WTC11 (cell line): ENCODE results near the gene IGFBP5. TPM values are rescaled to one million over a fixed set of nuclear protein-coding genes. Genes with fewer than 3 reads are reported as not detected.

Experiments
- ATAC-seq: fragments of 200-7000 bp; cut with Tn5 transposase; 2 replicates; pipeline ENCODE4 v1.10.0; 2021; ENCODE audit warnings: mild to moderate bottlenecking, moderate library complexity
- CTCF ChIA-PET: fragments of 300-600 bp; sonication (Branson Sonifier 250); formaldehyde crosslinking; loops from one replicate; lab custom pipeline; 2021; ENCODE audit warnings: antibody characterized with exemption; lab: Charles Lee
- POLR2A ChIA-PET: fragments of 350-600 bp; sonication (Branson Sonifier 250); formaldehyde crosslinking; loops from one replicate; lab custom pipeline; 2021; ENCODE audit warnings: antibody characterized with exemption; lab: Charles Lee
- DNase-seq: peaks from one replicate; pipeline ENCODE4 v3.0.0; 2021; ENCODE audit warnings: low spot score
- H3K27ac Mint-ChIP-seq: 2 replicates; pipeline ENCODE4 v1.8.0; 2021; ENCODE audit warnings: mixed read lengths
- H3K27me3 Mint-ChIP-seq: 2 replicates; pipeline ENCODE4 v1.8.0; 2021; ENCODE audit warnings: low read depth, mild to moderate bottlenecking, moderate library complexity, mixed read lengths
- H3K36me3 Mint-ChIP-seq: 2 replicates; pipeline ENCODE4 v1.8.0; 2021; ENCODE audit warnings: mixed read lengths
- H3K4me1 Mint-ChIP-seq: 2 replicates; pipeline ENCODE4 v1.8.0; 2022; ENCODE audit warnings: mixed read lengths
- H3K4me3 Mint-ChIP-seq: 2 replicates; pipeline ENCODE4 v1.8.0; 2021; ENCODE audit warnings: mild to moderate bottlenecking, moderate library complexity, mixed read lengths
- H3K9me3 Mint-ChIP-seq: 2 replicates; pipeline ENCODE4 v1.8.0; 2021; ENCODE audit warnings: mixed read lengths
- FOXP1 ChIP-seq: sonication (generic); formaldehyde crosslinking; IDR thresholded peaks from 2 replicates; pipeline ENCODE4 v1.8.0; 2022; ENCODE audit warnings: missing genetic modification reagents, mild to moderate bottlenecking, moderate library complexity, borderline replicate concordance
- FOXP4 ChIP-seq: sonication (generic); formaldehyde crosslinking; IDR thresholded peaks from 2 replicates; pipeline ENCODE4 v1.8.0; 2022; ENCODE audit warnings: mild to moderate bottlenecking, missing genetic modification reagents
- GRHL2 ChIP-seq: fragments of 250-450 bp; sonication (Bioruptor Pico); IDR thresholded peaks from 2 replicates; pipeline ENCODE4 v1.8.0; 2022; ENCODE audit warnings: mild to moderate bottlenecking, moderate library complexity; ENCODE audit not compliant: insufficient replicate concordance, severe bottlenecking
- HMGXB4 ChIP-seq: sonication (generic); formaldehyde crosslinking; IDR thresholded peaks from 2 replicates; pipeline ENCODE4 v1.8.1; 2023; ENCODE audit warnings: mild to moderate bottlenecking, moderate library complexity, missing genetic modification reagents
- KAT7 ChIP-seq: sonication (generic); formaldehyde crosslinking; IDR thresholded peaks from 2 replicates; pipeline ENCODE4 v1.8.1; 2023; ENCODE audit warnings: missing genetic modification reagents, mild to moderate bottlenecking, borderline replicate concordance
- NFATC4 ChIP-seq: fragments of 250-450 bp; sonication (Bioruptor Pico); IDR thresholded peaks from 2 replicates; pipeline ENCODE4 v1.9.0; 2021; ENCODE audit warnings: mild to moderate bottlenecking
- NFE2L1 ChIP-seq: sonication (generic); formaldehyde crosslinking; IDR thresholded peaks from 2 replicates; pipeline ENCODE4 v1.8.1; 2023; ENCODE audit warnings: missing genetic modification reagents
- NR3C1 ChIP-seq: sonication (generic); formaldehyde crosslinking; conservative IDR thresholded peaks from 2 replicates; pipeline ENCODE4 v1.8.1; 2023; ENCODE audit warnings: low read depth, mild to moderate bottlenecking, missing genetic modification reagents
- RELA ChIP-seq: sonication (generic); formaldehyde crosslinking; IDR thresholded peaks from 2 replicates; pipeline ENCODE4 v1.8.1; 2022; ENCODE audit warnings: missing genetic modification reagents, mild to moderate bottlenecking, borderline replicate concordance
- SMAD3 ChIP-seq: sonication (generic); formaldehyde crosslinking; IDR thresholded peaks from 2 replicates; pipeline ENCODE4 v1.8.0; 2022; ENCODE audit warnings: missing genetic modification reagents, mild to moderate bottlenecking, borderline replicate concordance
- SMAD4 ChIP-seq: sonication (generic); formaldehyde crosslinking; IDR thresholded peaks from 2 replicates; pipeline ENCODE4 v1.8.0; 2022; ENCODE audit warnings: mild to moderate bottlenecking, missing genetic modification reagents
- TEAD1 ChIP-seq: sonication (generic); formaldehyde crosslinking; IDR thresholded peaks from 2 replicates; pipeline ENCODE4 v1.8.0; 2022; ENCODE audit warnings: mild to moderate bottlenecking, missing genetic modification reagents
- ZNF232 ChIP-seq: sonication (generic); formaldehyde crosslinking; IDR thresholded peaks from 2 replicates; pipeline ENCODE4 v1.8.0; 2022; ENCODE audit warnings: mild to moderate bottlenecking, missing genetic modification reagents
- ZNF423 ChIP-seq: fragments of 250-450 bp; sonication (Bioruptor Pico); IDR thresholded peaks from 2 replicates; pipeline ENCODE4 v2.1.2; 2022; ENCODE audit warnings: mild to moderate bottlenecking, moderate library complexity
- total RNA-seq: library from RNA; stranded (reverse); gene quantifications from 3 replicates; pipeline ENCODE4 v1.2.3, GENCODE V29; 2021
- TF ChIP-seq, protein P1 (sequence below): sonication (generic); formaldehyde crosslinking; IDR thresholded peaks from 2 replicates; pipeline ENCODE4 v1.8.1; 2022; ENCODE audit warnings: mild to moderate bottlenecking, moderate library complexity, missing genetic modification reagents
- TF ChIP-seq, protein P2 (sequence below): sonication (generic); formaldehyde crosslinking; IDR thresholded peaks from 2 replicates; pipeline ENCODE4 v1.8.1; 2022; ENCODE audit warnings: missing genetic modification reagents, borderline replicate concordance
- TF ChIP-seq, protein P3 (sequence below): sonication (generic); formaldehyde crosslinking; IDR thresholded peaks from 2 replicates; pipeline ENCODE4 v1.8.1; 2022; ENCODE audit warnings: mild to moderate bottlenecking, missing genetic modification reagents, moderate library complexity, borderline replicate concordance
- TF ChIP-seq, protein P4 (sequence below): sonication (generic); formaldehyde crosslinking; IDR thresholded peaks from 2 replicates; pipeline ENCODE4 v1.8.1; 2023; ENCODE audit warnings: mild to moderate bottlenecking, missing genetic modification reagents

IGFBP5 gene
- total RNA-seq, 1 experiment from 2014 or later, result 5.3 TPM

DNA sequence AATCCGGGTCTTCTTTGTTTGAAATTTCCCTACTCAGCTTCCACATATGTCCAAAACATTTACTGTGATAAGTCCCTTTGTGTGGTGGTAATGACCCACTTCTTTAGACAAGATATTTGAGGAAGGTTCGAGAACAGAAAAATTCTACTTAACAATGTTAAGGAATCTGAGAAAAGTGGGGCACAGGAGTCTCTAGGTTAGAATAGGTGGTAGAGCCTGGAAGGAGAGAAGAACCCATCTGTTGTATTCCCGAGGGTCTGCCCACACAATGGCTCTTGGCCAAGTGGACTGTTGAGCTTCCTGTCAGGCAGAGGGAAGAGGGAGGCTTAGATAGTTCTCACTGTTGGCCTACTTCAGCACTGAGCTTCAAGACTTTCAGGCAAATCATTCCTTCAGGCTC, 57.9 kb downstream of the IGFBP5 start:
- ATAC-seq, result no peak
- DNase-seq, result no peak
- peak overlapping the region; percentile 25 for H3K27ac Mint-ChIP-seq
- TF ChIP-seq NFE2L1 (CRISPR knock-in tag) (no peak), FOXP1 (CRISPR knock-in tag) (no peak), ZNF423 (CRISPR knock-in tag) (no peak), TEAD1 (CRISPR knock-in tag) (no peak), NFATC4 (CRISPR knock-in tag) (no peak), SMAD4 (CRISPR knock-in tag) (no peak), KAT7 (CRISPR knock-in tag) (no peak), SMAD3 (no peak), HMGXB4 (no peak), GRHL2 (CRISPR knock-in tag) (no peak), ZNF232 (CRISPR knock-in tag) (no peak), RELA (no peak), NR3C1 (CRISPR knock-in tag) (no peak), FOXP4 (no peak)
- TF ChIP-seq, protein P1, sequence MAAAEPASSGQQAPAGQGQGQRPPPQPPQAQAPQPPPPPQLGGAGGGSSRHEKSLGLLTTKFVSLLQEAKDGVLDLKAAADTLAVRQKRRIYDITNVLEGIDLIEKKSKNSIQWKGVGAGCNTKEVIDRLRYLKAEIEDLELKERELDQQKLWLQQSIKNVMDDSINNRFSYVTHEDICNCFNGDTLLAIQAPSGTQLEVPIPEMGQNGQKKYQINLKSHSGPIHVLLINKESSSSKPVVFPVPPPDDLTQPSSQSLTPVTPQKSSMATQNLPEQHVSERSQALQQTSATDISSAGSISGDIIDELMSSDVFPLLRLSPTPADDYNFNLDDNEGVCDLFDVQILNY (CRISPR knock-in tag), result no peak
- TF ChIP-seq, protein P2, sequence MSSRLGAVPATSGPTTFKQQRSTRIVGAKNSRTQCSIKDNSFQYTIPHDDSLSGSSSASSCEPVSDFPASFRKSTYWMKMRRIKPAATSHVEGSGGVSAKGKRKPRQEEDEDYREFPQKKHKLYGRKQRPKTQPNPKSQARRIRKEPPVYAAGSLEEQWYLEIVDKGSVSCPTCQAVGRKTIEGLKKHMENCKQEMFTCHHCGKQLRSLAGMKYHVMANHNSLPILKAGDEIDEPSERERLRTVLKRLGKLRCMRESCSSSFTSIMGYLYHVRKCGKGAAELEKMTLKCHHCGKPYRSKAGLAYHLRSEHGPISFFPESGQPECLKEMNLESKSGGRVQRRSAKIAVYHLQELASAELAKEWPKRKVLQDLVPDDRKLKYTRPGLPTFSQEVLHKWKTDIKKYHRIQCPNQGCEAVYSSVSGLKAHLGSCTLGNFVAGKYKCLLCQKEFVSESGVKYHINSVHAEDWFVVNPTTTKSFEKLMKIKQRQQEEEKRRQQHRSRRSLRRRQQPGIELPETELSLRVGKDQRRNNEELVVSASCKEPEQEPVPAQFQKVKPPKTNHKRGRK (CRISPR knock-in tag), result no peak
- TF ChIP-seq, protein P3, sequence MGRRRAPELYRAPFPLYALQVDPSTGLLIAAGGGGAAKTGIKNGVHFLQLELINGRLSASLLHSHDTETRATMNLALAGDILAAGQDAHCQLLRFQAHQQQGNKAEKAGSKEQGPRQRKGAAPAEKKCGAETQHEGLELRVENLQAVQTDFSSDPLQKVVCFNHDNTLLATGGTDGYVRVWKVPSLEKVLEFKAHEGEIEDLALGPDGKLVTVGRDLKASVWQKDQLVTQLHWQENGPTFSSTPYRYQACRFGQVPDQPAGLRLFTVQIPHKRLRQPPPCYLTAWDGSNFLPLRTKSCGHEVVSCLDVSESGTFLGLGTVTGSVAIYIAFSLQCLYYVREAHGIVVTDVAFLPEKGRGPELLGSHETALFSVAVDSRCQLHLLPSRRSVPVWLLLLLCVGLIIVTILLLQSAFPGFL (CRISPR knock-in tag), result no peak
- TF ChIP-seq, all 79 proteins: peak for 0
- peaks cover 46% of the 10 kb centered on the region for H3K4me1 Mint-ChIP-seq
- no peaks in the 10 kb centered on the region for H3K9me3 Mint-ChIP-seq
- H3K36me3 Mint-ChIP-seq, result peaks cover 42% of the 10 kb centered on the region
- ChIA-PET POLR2A (no interaction called here), CTCF (no interaction called here)
- H3K27me3 Mint-ChIP-seq, result peaks cover 4% of the 10 kb centered on the region
- H3K4me3 Mint-ChIP-seq, result peak overlapping the region; percentile 54

DNA sequence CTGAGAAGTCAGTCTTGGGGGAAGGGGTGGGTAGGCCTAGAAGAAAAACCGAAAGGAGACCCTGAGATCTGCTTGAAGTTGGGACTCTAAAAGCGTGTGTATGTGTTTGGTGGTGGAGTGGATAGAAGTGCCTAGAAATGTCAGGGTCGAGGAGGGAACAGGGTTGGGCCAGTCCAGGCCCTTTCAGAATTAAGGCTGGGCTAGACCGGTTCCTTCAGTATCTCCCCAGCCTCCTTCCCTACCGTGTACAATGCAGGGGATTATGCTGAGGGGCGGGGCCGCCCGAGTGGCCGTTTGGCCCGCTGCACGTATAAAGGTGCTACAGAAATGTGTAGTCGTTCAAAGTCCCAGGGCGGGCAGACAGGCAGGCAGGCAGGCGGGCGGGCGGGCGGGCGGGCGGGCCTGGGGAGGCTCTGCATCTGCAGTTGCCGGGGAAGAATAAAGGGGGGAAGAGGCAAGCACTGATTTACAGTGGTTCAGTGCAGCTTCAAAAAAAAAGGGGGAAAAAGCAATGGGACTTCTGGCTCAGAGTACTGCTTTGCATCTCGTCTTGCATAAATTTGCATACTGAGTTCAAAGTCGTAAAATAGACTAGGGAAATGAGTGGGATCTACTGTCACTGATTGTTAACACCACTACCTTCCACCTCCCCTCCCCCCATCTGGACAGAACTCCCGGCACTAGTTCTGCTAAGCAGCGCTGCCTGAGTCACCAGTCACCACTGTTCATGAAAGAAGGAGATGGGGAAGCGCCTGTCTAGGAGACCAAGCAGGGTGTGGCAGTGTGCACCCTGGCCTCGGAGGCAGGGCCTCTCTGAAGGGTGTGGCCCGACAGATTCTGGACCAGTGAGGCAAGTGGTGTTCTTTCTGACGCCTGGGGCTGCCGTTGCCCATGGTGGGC, 58.5 kb downstream of the IGFBP5 start:
- H3K27ac Mint-ChIP-seq, result peak overlapping the region; percentile 72
- no peak for TF ChIP-seq TEAD1 (CRISPR knock-in tag)
- TF ChIP-seq FOXP1 (CRISPR knock-in tag), result no peak
- TF ChIP-seq, protein P4, sequence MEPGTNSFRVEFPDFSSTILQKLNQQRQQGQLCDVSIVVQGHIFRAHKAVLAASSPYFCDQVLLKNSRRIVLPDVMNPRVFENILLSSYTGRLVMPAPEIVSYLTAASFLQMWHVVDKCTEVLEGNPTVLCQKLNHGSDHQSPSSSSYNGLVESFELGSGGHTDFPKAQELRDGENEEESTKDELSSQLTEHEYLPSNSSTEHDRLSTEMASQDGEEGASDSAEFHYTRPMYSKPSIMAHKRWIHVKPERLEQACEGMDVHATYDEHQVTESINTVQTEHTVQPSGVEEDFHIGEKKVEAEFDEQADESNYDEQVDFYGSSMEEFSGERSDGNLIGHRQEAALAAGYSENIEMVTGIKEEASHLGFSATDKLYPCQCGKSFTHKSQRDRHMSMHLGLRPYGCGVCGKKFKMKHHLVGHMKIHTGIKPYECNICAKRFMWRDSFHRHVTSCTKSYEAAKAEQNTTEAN, result no peak
- TF ChIP-seq SMAD3, result no peak
- TF ChIP-seq, all 79 proteins: peak for 0
- CTCF ChIA-PET, result interaction anchor here (0.9 to 2.0 kb wide), 4 partner anchors 27 to 118 kb away, joined by 4 to 15 read pairs (median 6); no protein-coding TSS in a partner anchor
- H3K27me3 Mint-ChIP-seq, result peaks cover 10% of the 10 kb centered on the region
- H3K4me1 Mint-ChIP-seq, result peaks cover 51% of the 10 kb centered on the region
- POLR2A ChIA-PET, result interaction anchor here (0.8 to 1.4 kb wide), 2 partner anchors 34 to 138 kb away, joined by 3 to 4 read pairs; partner anchors contain the start of gene RPL37A
- H3K9me3 Mint-ChIP-seq, result no peaks in the 10 kb centered on the region
- H3K36me3 Mint-ChIP-seq, result peaks cover 40% of the 10 kb centered on the region
- peak overlapping the region; percentile 99 for H3K4me3 Mint-ChIP-seq
- peak; percentile 17 for ATAC-seq
- DNase-seq, result peak; percentile 59
